Naive thymus-derived CD4-positive, alpha-beta T cell (primary cell): ENCODE data around the gene SP9. TPM values are rescaled to one million over a fixed set of nuclear protein-coding genes. Genes with fewer than 3 reads are reported as not detected.

Experiments used
- ATAC-seq: fragments of 150-1000 bp; cut with Tn5 transposase; 2 replicates; pipeline ENCODE4 v1.10.0; 2021; ENCODE audit warnings: mild to moderate bottlenecking, moderate library complexity
- CTCF ChIA-PET: fragments of 350-600 bp; sonication (Branson Sonifier 250); formaldehyde crosslinking; loops from one replicate; lab custom pipeline; 2021; ENCODE audit warnings: antibody characterized with exemption; lab: Charles Lee
- POLR2A ChIA-PET: fragments of 350-600 bp; sonication (Branson Sonifier 250); formaldehyde crosslinking; loops from one replicate; lab custom pipeline; 2021; ENCODE audit warnings: antibody characterized with exemption, inconsistent platforms; lab: Charles Lee
- DNase-seq, 9 donors: peaks; one replicate each; pipeline versions ENCODE4 v3.0.0 to v3.0.0-alpha.2; 2020 to 2022; ENCODE audit warnings: mixed read lengths in 1 of 9
- H3K27ac ChIP-seq: one replicate; pipeline ENCODE4 v1.7.0; 2013; ENCODE audit warnings: mild to moderate bottlenecking, low read depth, low read length, moderate library complexity
- H3K27me3 ChIP-seq, 2 donors: one replicate each; pipeline ENCODE4 v1.7.0; 2013; ENCODE audit warnings: low read length in 2 of 2, mild to moderate bottlenecking in 2 of 2, moderate library complexity in 2 of 2; ENCODE audit not compliant: control insufficient read depth in 2 of 2, insufficient read depth in 2 of 2
- H3K36me3 ChIP-seq, 3 experiments: 1 replicate in 2 of 3; 2 replicates in 1 of 3; pipeline ENCODE4 v1.7.0; 2013; ENCODE audit warnings: low read length in 3 of 3, mild to moderate bottlenecking in 3 of 3, moderate library complexity in 1 of 3; ENCODE audit not compliant: insufficient read depth in 3 of 3, control insufficient read depth in 2 of 3
- H3K4me1 ChIP-seq, 2 donors: one replicate each; pipeline ENCODE4 v1.7.0; 2013; ENCODE audit warnings: low read length in 2 of 2, mild to moderate bottlenecking in 2 of 2, moderate library complexity in 1 of 2; ENCODE audit not compliant: control insufficient read depth in 2 of 2, insufficient read depth in 2 of 2
- H3K4me3 ChIP-seq: 2 replicates; pipeline ENCODE4 v1.7.0; 2013; ENCODE audit warnings: mild to moderate bottlenecking, low read length
- H3K9me3 ChIP-seq, 3 experiments: 1 replicate in 2 of 3; 2 replicates in 1 of 3; pipeline ENCODE4 v1.7.0; 2013; ENCODE audit warnings: low read length in 3 of 3; ENCODE audit not compliant: control insufficient read depth in 2 of 3
- H3K27ac Mint-ChIP-seq, 9 donors: one replicate each; pipeline ENCODE4 v1.8.0; 2020 to 2022; ENCODE audit warnings: mixed read lengths in 9 of 9, mild to moderate bottlenecking in 8 of 9, moderate library complexity in 5 of 9, inconsistent platforms in 2 of 9
- H3K27me3 Mint-ChIP-seq, 5 donors: one replicate each; pipeline ENCODE4 v1.8.0; 2021 to 2022; ENCODE audit warnings: mixed read lengths in 5 of 5, mild to moderate bottlenecking in 1 of 5
- H3K36me3 Mint-ChIP-seq, 5 donors: one replicate each; pipeline ENCODE4 v1.8.0; 2020 to 2022; ENCODE audit warnings: mixed read lengths in 5 of 5, mild to moderate bottlenecking in 3 of 5, inconsistent platforms in 1 of 5
- H3K4me1 Mint-ChIP-seq, 7 donors: one replicate each; pipeline ENCODE4 v1.8.0; 2020 to 2022; ENCODE audit warnings: mixed read lengths in 7 of 7, mild to moderate bottlenecking in 3 of 7, inconsistent platforms in 1 of 7
- H3K4me3 Mint-ChIP-seq, 10 donors: one replicate each; pipeline ENCODE4 v1.8.0; 2020 to 2022; ENCODE audit warnings: mild to moderate bottlenecking in 10 of 10, mixed read lengths in 10 of 10, moderate library complexity in 6 of 10, inconsistent platforms in 2 of 10
- H3K9me3 Mint-ChIP-seq, 11 donors: one replicate each; pipeline ENCODE4 v1.8.0; 2020 to 2022; ENCODE audit warnings: mixed read lengths in 11 of 11, mild to moderate bottlenecking in 4 of 11, inconsistent platforms in 1 of 11, moderate library complexity in 1 of 11
- intact Hi-C, 2 donors: fragments of 100-400 bp; cut with micrococcal nuclease; formaldehyde crosslinking; loops; one replicate each; pipeline ENCODE4 v1.15.1; 2023
- polyA plus RNA-seq, 2 donors: library from polyadenylated mRNA; unstranded; fragments of 300-500 nt; fragmentation: Illumina TruSeq; gene quantifications; one replicate each; pipeline ENCODE4 v1.2.3, GENCODE V29; 2021
- total RNA-seq, 6 experiments: library from RNA in 5 of 6; stranded (reverse) in 5 of 6; gene quantifications; 1 replicate in 5 of 6; 2 replicates in 1 of 6; pipeline ENCODE4 v1.2.3 and lab custom pipeline; 2021 to 2026

The SP9 gene
- total and polyA plus RNA-seq, 7 experiments from 2014 or later: not detected

DNA sequence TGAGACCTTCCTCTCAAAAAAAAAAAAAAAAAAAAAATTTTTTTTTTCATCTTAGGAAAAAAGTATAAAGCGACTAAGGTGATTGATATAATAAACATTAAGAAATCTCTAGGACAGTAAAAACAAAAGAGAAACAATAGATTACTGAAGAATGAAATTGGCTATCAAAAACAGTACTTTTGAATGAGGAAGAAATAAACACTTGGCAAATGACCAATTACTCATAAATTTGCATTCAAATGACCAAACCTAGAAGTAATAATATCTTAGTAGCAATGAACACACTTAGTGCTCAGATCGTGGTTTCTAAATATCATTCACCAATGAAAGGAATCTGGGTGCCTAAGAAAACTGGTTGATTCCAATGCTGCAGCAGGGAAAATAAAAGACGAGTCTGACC is 50.4 kb downstream of the SP9 start:
- Mint-ChIP-seq H3K9me3 (no peaks in the 10 kb centered on the region), H3K4me1 (peaks cover 15 to 38% (median 32%) of the 10 kb centered on the region in 7 donors), H3K36me3 (peaks cover 9 to 59% (median 36%) of the 10 kb centered on the region in 5 donors), H3K4me3 (no peak overlapping the region), H3K27ac (no peak overlapping the region), H3K27me3 (no peaks in the 10 kb centered on the region)
- ChIA-PET POLR2A (interaction anchor here (0.6 kb wide), 1 partner anchor 742 kb away, joined by 6 read pairs; no protein-coding TSS in a partner anchor), CTCF (no interaction called here)
- intact Hi-C loops: no loop called here
- no peak overlapping the region for H3K27ac ChIP-seq
- no peaks in the 10 kb centered on the region for H3K27me3 ChIP-seq
- peaks cover 15 to 57% (median 16%) of the 10 kb centered on the region in 3 experiments for H3K36me3 ChIP-seq
- H3K4me3 ChIP-seq: no peak overlapping the region
- DNase-seq (no peak), ATAC-seq (no peak)
- peaks cover 0 to 5% of the 10 kb centered on the region in 2 donors for H3K4me1 ChIP-seq
- no peaks in the 10 kb centered on the region for H3K9me3 ChIP-seq

Other genes with a start within 250 kb of the SP9 start
- gene OLA1, start 86.4 kb upstream of the SP9 start, total RNA-seq: 10 to 100 TPM; 34.4 to 84.7 (median 40.3) TPM
- gene OLA1, start 86.4 kb upstream of the SP9 start, polyA plus RNA-seq: 10 to 100 TPM; 55.8 to 83.6 TPM
- 10 to 100 TPM; 12.3 to 22.1 (median 16.4) TPM for gene SCRN3, start 60.8 kb downstream of the SP9 start, total RNA-seq
- gene SCRN3, start 60.8 kb downstream of the SP9 start, polyA plus RNA-seq: 10 to 100 TPM; 14.0 to 15.4 TPM
- gene GPR155, start 152.1 kb downstream of the SP9 start, total RNA-seq: 10 to 100 TPM; 15.0 to 25.0 (median 16.5) TPM
- 10 to 100 TPM in 1 of 2 donors, 1 to 10 TPM in 1; 5.2 to 10.8 TPM for gene GPR155, start 152.1 kb downstream of the SP9 start, polyA plus RNA-seq